GM18520 (cell line): ENCODE data around the gene INPP5A.

Experiments used
- ATAC-seq: cut with Tn5 transposase; IDR thresholded peaks from one replicate; pipeline ENCODE4 v1.9.1; 2021; ENCODE audit not compliant: unreplicated experiment

The INPP5A gene

GRCh38 chr10:132685101-132685891, 147.7 kb downstream of the INPP5A start:
- no peak for ATAC-seq

GRCh38 chr10:132685921-132686680, 148.5 kb downstream of the INPP5A start:
- no peak for ATAC-seq

GRCh38 chr10:132687181-132687892, 149.8 kb downstream of the INPP5A start:
- ATAC-seq, result no peak

- ATAC-seq, result no peak
Observed at GRCh38 chr10:132687893-132688579, 150.4 kb downstream of the INPP5A start.

- no peak for ATAC-seq
Observed at GRCh38 chr10:132688580-132689420, 151.2 kb downstream of the INPP5A start.

GRCh38 chr10:132689721-132690360, 152.3 kb downstream of the INPP5A start:
- ATAC-seq, result no peak

GRCh38 chr10:132690401-132690800, 152.8 kb downstream of the INPP5A start:
- no peak for ATAC-seq

GRCh38 chr10:132690821-132691610, 153.4 kb downstream of the INPP5A start:
- no peak for ATAC-seq

- ATAC-seq, result no peak
Observed at GRCh38 chr10:132691711-132692153, 154.1 kb downstream of the INPP5A start.

- no peak for ATAC-seq
Observed at GRCh38 chr10:132692311-132692710, 154.7 kb downstream of the INPP5A start.

- no peak for ATAC-seq
Observed at GRCh38 chr10:132693676-132694075, 156.1 kb downstream of the INPP5A start.

GRCh38 chr10:132696204-132696603, 158.6 kb downstream of the INPP5A start:
- ATAC-seq, result no peak

- ATAC-seq, result no peak
Observed at GRCh38 chr10:132696728-132697577, 159.4 kb downstream of the INPP5A start.

- no peak for ATAC-seq
Observed at GRCh38 chr10:132697578-132698200, 160.1 kb downstream of the INPP5A start.

- no peak for ATAC-seq
Observed at GRCh38 chr10:132698211-132698751, 160.7 kb downstream of the INPP5A start.

- no peak for ATAC-seq
Observed at GRCh38 chr10:132698761-132699391, 161.3 kb downstream of the INPP5A start.
